B cell (primary cell): ENCODE results near the gene MOSPD2.

ENCODE experiments used
- CTCF ChIP-seq: fragments of 200-600 bp; IDR thresholded peaks from one replicate; pipeline ENCODE4 v1.8.0; 2022; ENCODE audit warnings: antibody characterized with exemption, mild to moderate bottlenecking
- EZH2 ChIP-seq: IDR thresholded peaks from 2 replicates; pipeline ENCODE4 v1.6.1; 2012; ENCODE audit warnings: borderline replicate concordance, low read depth, mild to moderate bottlenecking, moderate library complexity, low read length; ENCODE audit not compliant: insufficient read depth, poor library complexity, severe bottlenecking

DNA sequence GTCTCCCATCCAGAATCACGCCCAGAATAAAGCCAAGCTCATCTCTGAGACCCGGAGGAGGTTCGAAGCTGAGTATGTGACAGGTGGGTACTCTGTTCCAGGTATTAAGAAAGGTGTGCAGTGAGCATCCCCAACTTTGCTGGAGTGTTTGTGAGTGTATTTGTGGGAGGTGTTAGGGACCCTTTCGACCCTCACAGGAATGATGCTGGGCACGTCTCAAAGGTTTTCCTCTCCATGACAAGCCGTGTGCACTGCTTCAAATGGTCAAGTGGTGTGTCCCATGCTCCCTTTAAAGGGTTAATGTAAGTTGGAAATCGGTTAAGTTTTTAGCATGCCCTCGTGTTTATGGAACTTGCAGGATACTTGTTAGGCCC is 442 bp downstream of the MOSPD2 start:
- TF ChIP-seq CTCF = no peak
- no peak for TF ChIP-seq EZH2
